Loucy (cell line): ENCODE data around the gene PNCK.

Experiments used
- H2AFZ ChIP-seq: fragments of 200-600 bp; sonication (generic); 2 replicates; pipeline ENCODE4 v1.6.0; 2016; ENCODE audit warnings: antibody characterized with exemption, mild to moderate bottlenecking, low read length, moderate library complexity
- H3F3A ChIP-seq: fragments of 200-600 bp; 2 replicates; pipeline ENCODE4 v1.6.0; 2016; ENCODE audit warnings: antibody characterized with exemption, low read depth, mild to moderate bottlenecking
- H3K27me3 ChIP-seq: fragments of 200-600 bp; sonication (generic); 2 replicates; pipeline ENCODE4 v1.6.1; 2014; ENCODE audit warnings: low read length, mild to moderate bottlenecking; ENCODE audit not compliant: insufficient read depth, poor library complexity, severe bottlenecking
- H3K36me3 ChIP-seq: fragments of 200-600 bp; sonication (generic); 2 replicates; pipeline ENCODE4 v1.6.1; 2016; ENCODE audit warnings: low read length; ENCODE audit not compliant: insufficient read depth
- H3K4me1 ChIP-seq: fragments of 200-600 bp; sonication (generic); 2 replicates; pipeline ENCODE4 v1.5.1; 2014; ENCODE audit warnings: low read length, mild to moderate bottlenecking; ENCODE audit not compliant: insufficient read depth, poor library complexity, severe bottlenecking
- H3K4me2 ChIP-seq: fragments of 200-600 bp; sonication (generic); 2 replicates; pipeline ENCODE4 v1.6.0; 2014; ENCODE audit warnings: antibody characterized with exemption, low read length, low read depth, mild to moderate bottlenecking; ENCODE audit not compliant: poor library complexity, severe bottlenecking
- H3K4me3 ChIP-seq: fragments of 200-600 bp; sonication (generic); 2 replicates; pipeline ENCODE4 v1.5.1; 2014; ENCODE audit warnings: low read length, mild to moderate bottlenecking, mixed read lengths; ENCODE audit not compliant: poor library complexity, severe bottlenecking
- H3K79me2 ChIP-seq: fragments of 200-600 bp; sonication (generic); 2 replicates; pipeline ENCODE4 v1.6.1; 2014; ENCODE audit warnings: low read length; ENCODE audit not compliant: insufficient read depth
- H3K9ac ChIP-seq: fragments of 200-600 bp; sonication (generic); 2 replicates; pipeline ENCODE4 v1.6.0; 2014; ENCODE audit warnings: mild to moderate bottlenecking, low read depth, low read length, moderate library complexity; ENCODE audit not compliant: poor library complexity, severe bottlenecking
- H3K9me2 ChIP-seq: fragments of 200-600 bp; sonication (generic); replicated peaks from 2 replicates; pipeline ENCODE4 v1.6.1; 2016; ENCODE audit warnings: low read depth, low read length, mixed read lengths
- H3K9me3 ChIP-seq: fragments of 200-600 bp; sonication (generic); 2 replicates; pipeline ENCODE4 v1.6.1; 2014; ENCODE audit warnings: mild to moderate bottlenecking, antibody characterized with exemption, low read length, low read depth; ENCODE audit not compliant: insufficient read depth
- H4K20me1 ChIP-seq: fragments of 200-600 bp; sonication (generic); 2 replicates; pipeline ENCODE4 v1.6.0; 2014; ENCODE audit warnings: antibody characterized with exemption, low read length, mild to moderate bottlenecking; ENCODE audit not compliant: insufficient read depth, poor library complexity, severe bottlenecking
- EZH2phosphoT487 ChIP-seq: fragments of 200-600 bp; IDR thresholded peaks from 2 replicates; pipeline ENCODE4 v1.6.1; 2018; ENCODE audit warnings: antibody characterized with exemption, mild to moderate bottlenecking, moderate library complexity, borderline replicate concordance
- TF ChIP-seq, protein P1 (sequence below): fragments of 200-600 bp; sonication (generic); conservative IDR thresholded peaks from 2 replicates; pipeline ENCODE4 v1.5.1; 2014; ENCODE audit warnings: mild to moderate bottlenecking, antibody characterized with exemption, low read length

Gene PNCK

DNA sequence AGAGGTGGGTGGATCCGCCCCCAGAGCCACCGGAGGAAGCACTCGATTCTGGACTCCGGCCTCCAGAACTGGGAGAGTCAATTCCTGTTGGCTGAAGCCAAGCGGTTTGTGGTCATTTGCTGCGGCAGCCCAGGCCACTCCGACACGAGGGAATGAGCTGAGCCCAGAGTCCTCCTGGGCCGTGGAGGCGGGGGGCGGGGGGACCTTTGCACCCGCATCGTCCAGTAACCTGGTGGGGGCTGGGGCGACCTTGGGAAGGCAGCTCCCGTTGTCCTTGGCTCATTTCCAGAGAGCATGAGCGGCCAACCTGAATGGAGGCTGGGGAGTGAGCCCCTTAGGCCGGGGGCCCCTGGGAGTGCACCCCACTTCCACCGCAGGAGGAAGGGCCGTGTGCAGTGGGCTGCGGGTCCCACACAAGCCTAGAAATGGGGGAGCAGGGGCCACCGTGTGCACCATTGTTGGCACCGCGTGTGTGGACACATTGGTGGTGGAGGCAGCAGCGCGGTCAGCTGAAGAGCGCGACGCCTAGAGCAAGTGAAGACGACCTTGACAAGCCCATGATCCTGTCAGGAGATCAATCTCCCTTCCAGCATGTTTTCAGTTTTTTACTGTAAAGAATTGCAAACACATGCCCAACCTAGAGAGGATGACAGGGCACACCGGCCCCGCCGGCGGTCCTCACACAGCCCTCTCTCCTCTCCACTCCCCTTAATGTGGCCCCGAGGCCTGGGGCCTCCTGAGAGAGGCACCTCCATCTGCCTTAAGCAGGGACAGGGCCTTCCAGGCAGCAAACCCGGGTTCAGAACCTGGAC lies 46.5 kb downstream of the PNCK start:
- H2AFZ ChIP-seq = no peak overlapping the region
- H3K79me2 ChIP-seq = no peaks in the 10 kb centered on the region
- H4K20me1 ChIP-seq = no peaks in the 10 kb centered on the region
- H3K9ac ChIP-seq = no peak overlapping the region
- no peaks in the 10 kb centered on the region for H3K9me2 ChIP-seq
- TF ChIP-seq, protein P1, sequence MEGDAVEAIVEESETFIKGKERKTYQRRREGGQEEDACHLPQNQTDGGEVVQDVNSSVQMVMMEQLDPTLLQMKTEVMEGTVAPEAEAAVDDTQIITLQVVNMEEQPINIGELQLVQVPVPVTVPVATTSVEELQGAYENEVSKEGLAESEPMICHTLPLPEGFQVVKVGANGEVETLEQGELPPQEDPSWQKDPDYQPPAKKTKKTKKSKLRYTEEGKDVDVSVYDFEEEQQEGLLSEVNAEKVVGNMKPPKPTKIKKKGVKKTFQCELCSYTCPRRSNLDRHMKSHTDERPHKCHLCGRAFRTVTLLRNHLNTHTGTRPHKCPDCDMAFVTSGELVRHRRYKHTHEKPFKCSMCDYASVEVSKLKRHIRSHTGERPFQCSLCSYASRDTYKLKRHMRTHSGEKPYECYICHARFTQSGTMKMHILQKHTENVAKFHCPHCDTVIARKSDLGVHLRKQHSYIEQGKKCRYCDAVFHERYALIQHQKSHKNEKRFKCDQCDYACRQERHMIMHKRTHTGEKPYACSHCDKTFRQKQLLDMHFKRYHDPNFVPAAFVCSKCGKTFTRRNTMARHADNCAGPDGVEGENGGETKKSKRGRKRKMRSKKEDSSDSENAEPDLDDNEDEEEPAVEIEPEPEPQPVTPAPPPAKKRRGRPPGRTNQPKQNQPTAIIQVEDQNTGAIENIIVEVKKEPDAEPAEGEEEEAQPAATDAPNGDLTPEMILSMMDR = no peak
- TF ChIP-seq EZH2phosphoT487 = no peak
- H3K9me3 ChIP-seq = no peaks in the 10 kb centered on the region
- H3F3A ChIP-seq = no peaks in the 10 kb centered on the region
- no peak overlapping the region for H3K4me2 ChIP-seq
- no peaks in the 10 kb centered on the region for H3K4me1 ChIP-seq
- no peaks in the 10 kb centered on the region for H3K36me3 ChIP-seq
- H3K27me3 ChIP-seq = no peaks in the 10 kb centered on the region
- H3K4me3 ChIP-seq = no peak overlapping the region

DNA sequence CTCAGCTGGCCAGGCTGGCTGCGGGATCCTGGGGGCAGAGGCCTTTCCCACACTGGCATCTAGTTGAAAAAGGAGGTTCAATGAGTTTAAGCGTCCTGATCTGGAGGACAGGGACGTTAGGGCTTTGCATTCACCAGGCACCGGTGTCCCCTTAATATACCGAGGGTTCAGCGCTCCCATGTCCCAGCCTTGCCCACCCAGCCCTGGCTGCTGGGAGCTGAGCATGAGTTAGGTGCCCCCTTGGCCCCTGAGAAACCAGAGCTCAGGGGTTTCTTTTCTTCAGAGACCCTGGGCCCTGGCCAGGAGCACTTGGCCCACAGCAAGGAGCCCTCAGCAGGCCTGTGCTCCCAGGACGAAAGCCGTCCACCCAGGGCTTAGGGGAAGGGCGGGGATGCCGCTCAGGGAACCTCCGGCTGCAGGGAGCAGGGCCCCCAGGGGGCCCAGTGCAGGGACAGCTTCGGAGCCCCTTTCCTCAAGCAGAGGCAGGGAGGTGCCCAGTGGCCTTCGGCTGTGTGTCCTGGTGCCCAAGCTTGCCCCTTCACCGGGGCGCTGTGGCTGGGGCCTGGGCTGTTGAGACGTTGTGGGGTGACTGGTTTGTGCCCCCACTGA lies 47.5 kb downstream of the PNCK start:
- no peaks in the 10 kb centered on the region for H3K4me1 ChIP-seq
- H2AFZ ChIP-seq = no peak overlapping the region
- H3F3A ChIP-seq = no peaks in the 10 kb centered on the region
- H3K4me2 ChIP-seq = no peak overlapping the region
- H3K4me3 ChIP-seq = no peak overlapping the region
- TF ChIP-seq, protein P1 = no peak
- TF ChIP-seq EZH2phosphoT487 = no peak
- H3K36me3 ChIP-seq = no peaks in the 10 kb centered on the region
- no peaks in the 10 kb centered on the region for H3K9me2 ChIP-seq
- H4K20me1 ChIP-seq = no peaks in the 10 kb centered on the region
- H3K9ac ChIP-seq = no peak overlapping the region
- H3K27me3 ChIP-seq = no peaks in the 10 kb centered on the region
- H3K9me3 ChIP-seq = no peaks in the 10 kb centered on the region
- H3K79me2 ChIP-seq = no peaks in the 10 kb centered on the region

DNA sequence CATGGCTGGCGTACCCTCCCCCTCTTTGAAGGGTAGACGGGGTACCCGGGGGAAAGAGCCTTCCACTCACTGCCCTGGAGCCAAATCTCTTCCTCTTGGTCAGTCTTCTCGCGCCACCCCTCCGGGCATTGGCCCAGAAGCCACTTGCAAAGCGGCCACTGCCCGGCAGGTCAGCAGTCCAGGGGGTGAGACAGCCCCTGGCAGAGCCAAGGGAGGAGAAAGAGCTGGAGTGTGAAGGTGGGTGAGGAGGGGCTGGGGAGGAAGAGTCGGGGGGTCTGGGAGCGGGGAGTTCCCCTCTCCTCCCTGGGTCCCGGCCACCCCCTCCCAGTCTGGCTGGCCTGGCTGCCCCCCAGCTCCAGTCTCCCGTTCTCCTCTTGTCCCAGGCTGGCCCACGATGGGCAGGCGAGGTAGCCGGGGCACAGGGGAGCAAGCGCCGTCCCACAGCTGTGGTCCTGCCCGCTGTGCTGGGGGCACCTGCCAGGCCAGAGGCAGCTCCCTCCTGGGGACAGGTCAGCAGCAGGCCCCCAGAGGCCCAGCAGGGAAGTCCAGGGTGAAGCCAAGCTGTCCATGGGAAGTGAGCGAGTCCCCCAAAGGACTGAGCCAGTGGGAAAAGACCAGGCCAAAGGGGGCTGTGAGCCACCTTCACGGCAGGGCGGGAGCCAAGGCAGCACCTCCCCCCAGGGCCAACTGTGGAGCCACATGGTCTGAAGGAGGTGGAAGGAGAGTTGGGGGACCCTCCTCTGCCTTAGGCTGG lies 48.2 kb downstream of the PNCK start:
- H3K4me1 ChIP-seq = no peaks in the 10 kb centered on the region
- H3F3A ChIP-seq = no peaks in the 10 kb centered on the region
- H3K9me2 ChIP-seq = no peaks in the 10 kb centered on the region
- H3K4me3 ChIP-seq = no peak overlapping the region
- no peaks in the 10 kb centered on the region for H3K9me3 ChIP-seq
- H3K9ac ChIP-seq = no peak overlapping the region
- H3K27me3 ChIP-seq = no peaks in the 10 kb centered on the region
- no peak overlapping the region for H2AFZ ChIP-seq
- no peak overlapping the region for H3K4me2 ChIP-seq
- H3K36me3 ChIP-seq = no peaks in the 10 kb centered on the region
- H4K20me1 ChIP-seq = no peaks in the 10 kb centered on the region
- TF ChIP-seq EZH2phosphoT487 = no peak
- TF ChIP-seq, protein P1 = no peak
- no peaks in the 10 kb centered on the region for H3K79me2 ChIP-seq
